Heart right ventricle (tissue), 16 donors: ENCODE measurements around the gene DCLRE1B. TPM values are rescaled to one million over a fixed set of nuclear protein-coding genes. Genes with fewer than 3 reads are reported as not detected.

Experiments used
- ATAC-seq, 8 donors: fragments of 200-7000 bp; cut with Tn5 transposase; one replicate each; pipeline ENCODE4 v1.9.1; 2020; ENCODE audit warnings: mild to moderate bottlenecking in 8 of 8, moderate library complexity in 8 of 8, moderate number of reproducible peaks in 1 of 8
- DNase-seq, 2 donors: peaks; one replicate each; pipeline ENCODE4 v3.0.0-alpha.2; 2020
- H3K27ac ChIP-seq, 10 donors: fragments of 200-600 bp; sonication (generic) in 2 of 10; one replicate each; pipeline versions ENCODE4 v1.5.0 to v1.8.0; 2020 to 2022; ENCODE audit warnings: mild to moderate bottlenecking in 3 of 10
- H3K27me3 ChIP-seq, 7 donors: fragments of 200-600 bp; one replicate each; pipeline ENCODE4 v1.8.0; 2021 to 2022; ENCODE audit warnings: mild to moderate bottlenecking in 2 of 7
- H3K36me3 ChIP-seq, 9 donors: fragments of 200-600 bp; sonication (generic) in 1 of 9; one replicate each; pipeline versions ENCODE4 v1.5.0 to v1.8.0; 2020 to 2022; ENCODE audit warnings: mild to moderate bottlenecking in 2 of 9
- H3K4me1 ChIP-seq, 9 donors: fragments of 200-600 bp; sonication (generic) in 1 of 9; one replicate each; pipeline versions ENCODE4 v1.5.0 to v1.8.0; 2020 to 2022; ENCODE audit warnings: mild to moderate bottlenecking in 4 of 9
- H3K4me3 ChIP-seq, 10 donors: fragments of 200-600 bp; sonication (generic) in 2 of 10; one replicate each; pipeline versions ENCODE4 v1.5.0 to v1.8.0; 2020 to 2022; ENCODE audit warnings: mild to moderate bottlenecking in 7 of 10, moderate library complexity in 2 of 10
- H3K9me3 ChIP-seq, 11 donors: fragments of 200-600 bp in 10 of 11; sonication (generic) in 2 of 11; one replicate each; pipeline versions ENCODE4 v1.5.0 to v1.8.0; 2013 to 2022; ENCODE audit warnings: mild to moderate bottlenecking in 2 of 11, control low read depth in 1 of 11, moderate library complexity in 1 of 11
- CTCF ChIP-seq, 9 donors: fragments of 200-600 bp; sonication (generic) in 2 of 9; IDR thresholded peaks; one replicate each; pipeline versions ENCODE4 v1.5.0 to v1.8.0; 2021 to 2022; ENCODE audit warnings: antibody characterized with exemption in 9 of 9, mild to moderate bottlenecking in 5 of 9, moderate library complexity in 1 of 9
- WGBS, 2 donors: extraction: QIAGEN DNeasy Blood & Tissue Kit; methylation state at CpG; one replicate each; pipeline ENCODE4 v1.1.7; 2013; ENCODE audit warnings: inconsistent platforms in 1 of 2; 5-methylcytosine and 5-hydroxymethylcytosine counted together
- intact Hi-C, 10 donors: fragments of 100-400 bp; cut with DNase I; formaldehyde crosslinking; loops; one replicate each; pipeline versions ENCODE4 v1.11.1 to v1.14.2; 2022
- polyA plus RNA-seq, 2 donors: library from polyadenylated mRNA; stranded (reverse); fragments of 200-250 nt; gene quantifications; one replicate each; pipeline ENCODE4 v1.2.3, GENCODE V29; 2013
- total RNA-seq, 10 donors: library from RNA; stranded (reverse); fragmentation: NEBNext Ultra II Directional in 3 of 10; extraction: Animal tissue kit (Norgen Biotek cat#: 25700) in 3 of 10; gene quantifications; one replicate each; pipeline versions ENCODE4 v1.2.1 to v1.2.4, GENCODE V29; 2021 to 2023
- donor health status: Arrhythmogenic right ventricular cardiomyopathy.
- donor health status: ischemic (EF 13 %, LVEDD 7.1; RV severe dilation, severe dysfunction).
- donor health status: healthy with polysubstance abuse.
- donor health status: DM: no; HTN: yes; CAD: no.
- donor health status: DM: no; HTN: no; CAD: no.
- donor health status: ischemic (EF 25% LVEDD 6.9; RV normal size, moderate dysfunction).
- donor health status: ischemic (EF 25% LVEDD 5.7; RV mildly dilated, moderate dysfunction).
- donor health status: healthy.
- donor health status: DM: yes; HTN: yes; CAD: no.
- donor health status: Ischemic cardiomyopathy.
- donor health status: ischemic (EF 35%, LVEDD 5.7; RV mildly dilated, moderate dysfunction).
- donor health status: nonischemic (EF 11% LVEDD 7.7; RV severe dilation, severe dysfunction).
- donor health status: DM: yes; HTN: yes; CAD: no.
- donor health status: PGD.
- donor health status: ischemic (EF 29% LVEDD 5.4; RV normal size, mild dysfunction).
- donor health status: nonischemic (EF 23%, LVEDD 6.1; RV moderate dilation, normal function).

Gene DCLRE1B
- total and polyA plus RNA-seq, 12 donors, result 0.59 to 4.2 (median 2.0) TPM

GRCh38 chr1:113912594-113913311 lies 7.6 kb downstream of the DCLRE1B start:
- Histone ChIP-seq H3K27ac (peak overlapping the region; percentile 39 to 86 (median 72)), H3K27me3 (no peaks in the 10 kb centered on the region), H3K9me3 (no peaks in the 10 kb centered on the region), H3K36me3 (peaks cover 0 to 52% (median 11%) of the 10 kb centered on the region in 9 donors), H3K4me1 (peaks cover 0 to 20% (median 14%) of the 10 kb centered on the region in 9 donors), H3K4me3 (peak overlapping the region in 2 of 10 donors; percentile 6 to 21)
- no peak for TF ChIP-seq CTCF (IDR thresholded peaks at IDR 0.05)
- peak; percentile 42 to 60 for DNase-seq
- WGBS, 2 donors, result 15 to 19% methylated on average over 6 of the region's 6 CpGs
- intact Hi-C loops, result loop anchor here in 2 of 10 donors (2.0 kb wide), 1 partner anchor 16 kb away; the partner anchor contains the start of gene HIPK1 (in 2 of the 2)
- peak; percentile 78 to 94 (median 90) for ATAC-seq

- intact Hi-C loops, result loop anchor here in 2 of 10 donors (2.0 kb wide), 1 partner anchor 16 kb away; the partner anchor contains the start of gene HIPK1 (in 2 of the 2)
- peak in 5 of 8 donors; percentile 3 to 56 (median 18) for ATAC-seq
Measured at GRCh38 chr1:113913312-113913668, 8.2 kb downstream of the DCLRE1B start.

GRCh38 chr1:113913887-113914664 lies 8.9 kb downstream of the DCLRE1B start:
- Histone ChIP-seq H3K36me3 (peaks cover 0 to 38% (median 11%) of the 10 kb centered on the region in 9 donors), H3K9me3 (no peaks in the 10 kb centered on the region), H3K4me3 (no peak overlapping the region), H3K27ac (peak overlapping the region in 1 of 10 donors; percentile 77), H3K4me1 (peaks cover 0 to 20% (median 14%) of the 10 kb centered on the region in 9 donors), H3K27me3 (no peaks in the 10 kb centered on the region)
- intact Hi-C loops, result loop anchor here in 2 of 10 donors (2.0 kb wide), 1 partner anchor 15 kb away; the partner anchor contains the start of gene HIPK1 (in 2 of the 2)
- TF ChIP-seq CTCF (IDR thresholded peaks at IDR 0.05), result no peak
- DNase-seq, result no peak
- ATAC-seq, result no peak
- WGBS, 2 donors, result 67 to 75% methylated on average over 5 of the region's 5 CpGs

More at GRCh38 chr1:113913312-113913668, 8.2 kb downstream of the DCLRE1B start:
- 18 to 27% methylated on average over 3 of the region's 3 CpGs for WGBS, 2 donors
- no peak for TF ChIP-seq CTCF (IDR thresholded peaks at IDR 0.05)
- Histone ChIP-seq H3K4me1 (peaks cover 0 to 20% (median 14%) of the 10 kb centered on the region in 9 donors), H3K27me3 (no peaks in the 10 kb centered on the region), H3K9me3 (no peaks in the 10 kb centered on the region), H3K27ac (peak overlapping the region; percentile 39 to 86 (median 72)), H3K36me3 (peaks cover 0 to 46% (median 11%) of the 10 kb centered on the region in 9 donors), H3K4me3 (peak overlapping the region in 2 of 10 donors; percentile 6 to 21)
- DNase-seq, result no peak

GRCh38 chr1:113916974-113917373 lies 11.8 kb downstream of the DCLRE1B start:
- H3K4me1 ChIP-seq, result peaks cover 0 to 16% (median 14%) of the 10 kb centered on the region in 9 donors
- intact Hi-C loops, result no loop called here
- H3K9me3 ChIP-seq, result no peaks in the 10 kb centered on the region
- peaks cover 0 to 10% (median 0%) of the 10 kb centered on the region in 9 donors for H3K36me3 ChIP-seq
- ATAC-seq (no peak), DNase-seq (no peak)
- WGBS, 2 donors, result 96 to 98% methylated on average over 5 of the region's 5 CpGs
- H3K27me3 ChIP-seq, result no peaks in the 10 kb centered on the region
- H3K4me3 ChIP-seq, result no peak overlapping the region
- no peak overlapping the region for H3K27ac ChIP-seq
- no peak for TF ChIP-seq CTCF (IDR thresholded peaks at IDR 0.05)
